ENCODE results near the gene KIAA0232. TPM values are rescaled to one million over a fixed set of nuclear protein-coding genes. Genes with fewer than 3 reads are reported as not detected.

The KIAA0232 gene
- total RNA-seq, 1 donor from 2014 or later = 32.1 TPM

DNA sequence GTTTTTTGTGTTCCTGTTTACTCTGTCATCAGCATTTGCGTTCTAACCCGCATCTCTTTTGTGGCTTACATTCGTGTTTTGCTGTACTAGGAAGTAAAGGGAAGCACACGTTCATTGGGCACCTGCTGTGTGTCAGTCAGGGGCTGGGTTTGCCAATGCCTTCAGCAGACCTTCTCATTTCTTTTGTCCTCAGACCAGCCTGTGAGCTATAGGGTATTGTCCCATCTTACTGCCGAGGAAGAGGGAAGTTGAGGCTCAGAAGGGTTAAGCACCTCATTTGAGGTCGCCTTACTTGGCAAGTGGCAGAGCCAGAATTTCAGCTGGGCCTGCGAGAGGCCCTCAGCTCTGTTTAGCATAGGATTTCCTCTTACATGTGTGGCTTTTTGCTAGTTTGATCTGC lies 135.8 kb downstream of the KIAA0232 start:
- TF ChIP-seq, protein P1, sequence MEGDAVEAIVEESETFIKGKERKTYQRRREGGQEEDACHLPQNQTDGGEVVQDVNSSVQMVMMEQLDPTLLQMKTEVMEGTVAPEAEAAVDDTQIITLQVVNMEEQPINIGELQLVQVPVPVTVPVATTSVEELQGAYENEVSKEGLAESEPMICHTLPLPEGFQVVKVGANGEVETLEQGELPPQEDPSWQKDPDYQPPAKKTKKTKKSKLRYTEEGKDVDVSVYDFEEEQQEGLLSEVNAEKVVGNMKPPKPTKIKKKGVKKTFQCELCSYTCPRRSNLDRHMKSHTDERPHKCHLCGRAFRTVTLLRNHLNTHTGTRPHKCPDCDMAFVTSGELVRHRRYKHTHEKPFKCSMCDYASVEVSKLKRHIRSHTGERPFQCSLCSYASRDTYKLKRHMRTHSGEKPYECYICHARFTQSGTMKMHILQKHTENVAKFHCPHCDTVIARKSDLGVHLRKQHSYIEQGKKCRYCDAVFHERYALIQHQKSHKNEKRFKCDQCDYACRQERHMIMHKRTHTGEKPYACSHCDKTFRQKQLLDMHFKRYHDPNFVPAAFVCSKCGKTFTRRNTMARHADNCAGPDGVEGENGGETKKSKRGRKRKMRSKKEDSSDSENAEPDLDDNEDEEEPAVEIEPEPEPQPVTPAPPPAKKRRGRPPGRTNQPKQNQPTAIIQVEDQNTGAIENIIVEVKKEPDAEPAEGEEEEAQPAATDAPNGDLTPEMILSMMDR (IDR thresholded peaks at IDR 0.05; ENCODE audit: insufficient read depth, low read length, poor library complexity, severe bottlenecking) = no peak
- H3K36me3 ChIP-seq (ENCODE audit: control insufficient read depth, insufficient read depth, low read length) = no peaks in the 10 kb centered on the region
- DNase-seq (ENCODE audit: low read depth) = no peak
- H3K27me3 ChIP-seq (ENCODE audit: control insufficient read depth, insufficient read depth, low read length) = no peaks in the 10 kb centered on the region
- H3K4me3 ChIP-seq (ENCODE audit: low read depth, low read length) = no peak overlapping the region

DNA sequence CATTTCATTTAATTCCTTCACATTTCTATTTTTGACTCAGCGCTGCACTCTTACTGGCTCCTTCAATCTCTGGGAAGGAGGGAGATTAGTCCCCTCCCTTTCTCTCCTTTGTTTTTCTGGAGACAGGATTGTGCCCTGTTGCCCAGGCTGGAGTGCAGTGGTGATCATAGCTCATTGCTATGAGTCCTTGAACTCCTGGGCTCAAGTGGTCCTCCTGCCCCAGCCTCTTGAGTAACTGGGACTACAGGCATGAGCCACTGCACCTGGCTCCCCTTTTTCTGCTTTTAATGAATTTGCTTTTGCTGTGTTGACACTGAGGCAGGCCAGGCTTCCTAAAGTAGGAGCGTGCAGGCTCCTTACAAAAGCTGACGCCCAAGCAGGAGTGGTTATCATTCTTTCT lies 137.6 kb downstream of the KIAA0232 start:
- DNase-seq (ENCODE audit: low read depth) = no peak
- TF ChIP-seq, protein P1 (IDR thresholded peaks at IDR 0.05; ENCODE audit: insufficient read depth, low read length, poor library complexity, severe bottlenecking) = no peak

DNA sequence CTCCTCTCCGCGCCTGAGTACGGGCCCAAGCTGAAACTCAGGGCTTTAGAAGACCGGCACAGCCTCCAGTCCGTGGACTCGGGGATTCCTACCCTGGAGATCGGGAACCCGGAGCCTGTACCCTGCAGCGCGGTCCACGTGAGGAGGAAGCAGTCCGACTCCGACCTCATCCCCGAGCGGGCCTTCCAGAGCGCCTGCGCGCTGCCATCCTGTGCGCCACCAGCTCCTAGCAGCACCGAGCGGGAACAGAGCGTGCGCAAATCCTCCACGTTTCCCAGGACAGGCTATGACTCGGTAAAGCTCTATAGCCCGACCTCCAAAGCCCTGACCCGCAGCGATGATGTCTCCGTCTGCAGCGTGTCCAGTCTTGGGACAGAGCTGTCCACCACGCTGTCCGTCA lies 141.0 kb downstream of the KIAA0232 start:
- DNase-seq (ENCODE audit: low read depth) = no peak
- TF ChIP-seq, protein P1 (IDR thresholded peaks at IDR 0.05; ENCODE audit: insufficient read depth, low read length, poor library complexity, severe bottlenecking) = no peak

More for the DNA sequence above, 137.6 kb downstream of the KIAA0232 start:
- Histone ChIP-seq H3K36me3 (ENCODE audit: control insufficient read depth, insufficient read depth, low read length) (no peaks in the 10 kb centered on the region), H3K27me3 (ENCODE audit: control insufficient read depth, insufficient read depth, low read length) (no peaks in the 10 kb centered on the region), H3K4me3 (ENCODE audit: low read depth, low read length) (no peak overlapping the region)

DNA sequence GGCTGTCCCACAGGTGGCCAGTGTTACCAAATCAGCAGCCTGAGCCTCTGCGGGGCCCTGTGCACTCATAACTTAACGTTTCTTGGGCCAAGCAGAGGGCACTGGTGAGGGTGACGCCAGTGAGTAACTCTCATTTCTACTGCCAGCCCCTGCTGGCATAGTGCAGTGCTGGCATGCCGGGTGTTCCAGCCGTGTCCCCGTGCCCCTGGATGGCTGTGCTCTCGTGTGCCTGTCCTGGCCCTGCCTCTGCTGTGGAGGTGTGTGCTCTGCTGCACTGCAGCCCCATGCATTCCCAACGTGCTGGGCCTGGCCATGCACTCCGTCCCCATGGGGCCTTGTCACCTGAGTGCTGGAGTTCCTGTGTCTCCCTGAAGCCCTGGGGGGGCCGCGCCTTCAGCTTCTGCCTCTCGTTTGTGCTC lies 141.8 kb downstream of the KIAA0232 start:
- peaks cover 1% of the 10 kb centered on the region for H3K36me3 ChIP-seq (ENCODE audit: control insufficient read depth, insufficient read depth, low read length)
- no peak for DNase-seq (ENCODE audit: low read depth)
- TF ChIP-seq, protein P1 (IDR thresholded peaks at IDR 0.05; ENCODE audit: insufficient read depth, low read length, poor library complexity, severe bottlenecking) = no peak

More for the DNA sequence above, 141.0 kb downstream of the KIAA0232 start:
- no peak overlapping the region for H3K4me3 ChIP-seq (ENCODE audit: low read depth, low read length)
- no peaks in the 10 kb centered on the region for H3K27me3 ChIP-seq (ENCODE audit: control insufficient read depth, insufficient read depth, low read length)
- peaks cover 1% of the 10 kb centered on the region for H3K36me3 ChIP-seq (ENCODE audit: control insufficient read depth, insufficient read depth, low read length)

DNA sequence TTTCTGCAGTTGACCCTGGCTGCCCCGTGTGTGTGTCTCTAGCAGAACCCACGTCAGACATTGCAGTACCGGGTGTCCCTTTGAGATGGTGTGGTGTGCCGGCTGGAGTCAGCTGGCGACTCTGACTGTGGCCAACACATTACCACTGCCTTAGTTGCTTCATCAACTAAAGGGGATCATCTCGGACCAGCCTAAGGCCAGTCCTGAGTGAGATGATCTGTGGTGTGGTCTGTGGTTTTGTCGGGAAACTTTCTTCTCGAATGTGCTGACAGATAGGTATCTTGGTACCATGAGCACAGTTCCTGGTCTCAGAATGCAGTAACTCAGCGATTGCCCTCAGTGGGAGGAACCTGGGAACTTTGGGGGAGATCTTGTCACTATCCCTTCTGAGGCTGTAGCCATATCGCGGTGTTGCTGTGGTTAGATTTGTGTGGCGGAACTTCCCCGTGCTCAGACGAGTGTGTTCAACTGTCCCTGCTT lies 142.9 kb downstream of the KIAA0232 start:
- Histone ChIP-seq H3K27me3 (ENCODE audit: control insufficient read depth, insufficient read depth, low read length) (no peaks in the 10 kb centered on the region), H3K36me3 (ENCODE audit: control insufficient read depth, insufficient read depth, low read length) (peaks cover 1% of the 10 kb centered on the region), H3K4me3 (ENCODE audit: low read depth, low read length) (no peak overlapping the region)
- DNase-seq (ENCODE audit: low read depth) = no peak
- TF ChIP-seq, protein P1 (IDR thresholded peaks at IDR 0.05; ENCODE audit: insufficient read depth, low read length, poor library complexity, severe bottlenecking) = no peak

More for the DNA sequence above, 141.8 kb downstream of the KIAA0232 start:
- no peaks in the 10 kb centered on the region for H3K27me3 ChIP-seq (ENCODE audit: control insufficient read depth, insufficient read depth, low read length)
- no peak overlapping the region for H3K4me3 ChIP-seq (ENCODE audit: low read depth, low read length)

DNA sequence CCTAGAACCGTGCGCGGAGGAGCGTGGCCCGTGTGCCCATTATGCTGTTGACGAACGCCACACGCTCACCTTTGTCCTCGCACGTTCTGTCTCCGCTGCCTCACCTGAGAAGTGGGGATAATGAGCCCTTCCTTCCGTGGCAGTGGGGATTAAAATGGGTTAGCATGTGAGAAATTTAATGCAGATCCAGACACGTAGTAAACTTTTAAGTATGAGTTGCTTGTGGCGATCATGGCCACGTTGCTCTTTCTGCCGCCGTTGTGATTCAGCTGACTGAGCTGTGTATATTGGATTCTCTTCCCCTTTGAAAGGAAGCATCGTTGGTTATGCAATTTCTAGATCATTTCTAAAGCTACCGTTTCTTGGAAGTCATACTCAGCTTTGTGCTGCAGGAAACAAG lies 143.6 kb downstream of the KIAA0232 start:
- no peak for DNase-seq (ENCODE audit: low read depth)
- H3K27me3 ChIP-seq (ENCODE audit: control insufficient read depth, insufficient read depth, low read length) = no peaks in the 10 kb centered on the region
- H3K36me3 ChIP-seq (ENCODE audit: control insufficient read depth, insufficient read depth, low read length) = peaks cover 1% of the 10 kb centered on the region
- TF ChIP-seq, protein P1 (IDR thresholded peaks at IDR 0.05; ENCODE audit: insufficient read depth, low read length, poor library complexity, severe bottlenecking) = no peak
- no peak overlapping the region for H3K4me3 ChIP-seq (ENCODE audit: low read depth, low read length)

All from kidney epithelial cell (primary cell).